ENCODE measurements around the gene THADA.

DNA sequence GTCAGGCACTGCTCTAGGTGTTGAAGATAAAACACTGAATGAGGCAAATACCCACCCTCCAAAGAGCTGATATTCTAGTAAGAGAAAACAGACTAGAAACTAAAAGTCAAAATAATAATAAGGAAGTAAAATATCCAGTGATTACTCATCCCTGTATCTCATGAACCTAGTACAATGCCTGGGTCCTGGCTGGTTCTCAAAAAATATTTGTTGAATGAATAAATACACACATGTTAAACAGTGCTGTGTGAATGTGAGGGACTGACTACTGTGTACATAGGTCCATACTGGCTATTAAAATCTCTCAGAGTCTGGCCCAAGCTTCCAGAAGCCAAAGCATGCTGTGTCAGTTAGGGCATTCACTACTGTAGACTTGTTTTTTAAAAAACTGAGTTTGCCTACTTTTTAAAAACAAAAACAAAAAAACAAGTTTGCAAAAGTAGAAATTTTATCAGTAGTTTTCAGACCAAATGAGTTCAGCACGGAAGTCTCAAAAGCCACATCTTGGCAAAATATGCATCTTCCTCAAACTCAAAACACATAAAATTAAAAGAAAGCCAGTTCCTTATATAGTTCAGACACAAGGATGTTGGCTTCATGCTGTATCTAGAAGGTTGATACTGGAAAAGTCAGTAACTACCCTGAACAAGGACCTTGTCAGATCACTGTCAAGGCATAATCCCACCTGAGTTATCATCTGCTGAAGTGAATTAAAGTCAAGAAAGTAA, 136.2 kb downstream of the THADA start:
- TF ChIP-seq POLR2A (IDR thresholded peaks at IDR 0.05) (no peak), POLR2AphosphoS5 (IDR thresholded peaks at IDR 0.05) (peak; percentile 6)
- TF ChIP-seq, protein P1, sequence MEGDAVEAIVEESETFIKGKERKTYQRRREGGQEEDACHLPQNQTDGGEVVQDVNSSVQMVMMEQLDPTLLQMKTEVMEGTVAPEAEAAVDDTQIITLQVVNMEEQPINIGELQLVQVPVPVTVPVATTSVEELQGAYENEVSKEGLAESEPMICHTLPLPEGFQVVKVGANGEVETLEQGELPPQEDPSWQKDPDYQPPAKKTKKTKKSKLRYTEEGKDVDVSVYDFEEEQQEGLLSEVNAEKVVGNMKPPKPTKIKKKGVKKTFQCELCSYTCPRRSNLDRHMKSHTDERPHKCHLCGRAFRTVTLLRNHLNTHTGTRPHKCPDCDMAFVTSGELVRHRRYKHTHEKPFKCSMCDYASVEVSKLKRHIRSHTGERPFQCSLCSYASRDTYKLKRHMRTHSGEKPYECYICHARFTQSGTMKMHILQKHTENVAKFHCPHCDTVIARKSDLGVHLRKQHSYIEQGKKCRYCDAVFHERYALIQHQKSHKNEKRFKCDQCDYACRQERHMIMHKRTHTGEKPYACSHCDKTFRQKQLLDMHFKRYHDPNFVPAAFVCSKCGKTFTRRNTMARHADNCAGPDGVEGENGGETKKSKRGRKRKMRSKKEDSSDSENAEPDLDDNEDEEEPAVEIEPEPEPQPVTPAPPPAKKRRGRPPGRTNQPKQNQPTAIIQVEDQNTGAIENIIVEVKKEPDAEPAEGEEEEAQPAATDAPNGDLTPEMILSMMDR (IDR thresholded peaks at IDR 0.05): no peak
